Mammary epithelial cell (primary cell): Measurements from ENCODE around the gene GALNT18.

ENCODE experiments used
- EZH2 ChIP-seq: IDR thresholded peaks from 2 replicates; pipeline ENCODE4 v1.6.1; 2012; ENCODE audit warnings: low read length, inconsistent platforms, borderline replicate concordance
- TF ChIP-seq, protein P1 (sequence below), 2 donors: IDR thresholded peaks in 1 of 2; conservative IDR thresholded peaks in 1 of 2; 2 replicates each; pipeline ENCODE4 v1.5.1; 2011 to 2012; ENCODE audit warnings: inconsistent platforms in 2 of 2, low read length in 2 of 2, mild to moderate bottlenecking in 2 of 2, control low read depth in 1 of 2, low read depth in 1 of 2; ENCODE audit not compliant: insufficient read depth in 1 of 2; ENCODE audit errors: extremely low read depth in 1 of 2

DNA sequence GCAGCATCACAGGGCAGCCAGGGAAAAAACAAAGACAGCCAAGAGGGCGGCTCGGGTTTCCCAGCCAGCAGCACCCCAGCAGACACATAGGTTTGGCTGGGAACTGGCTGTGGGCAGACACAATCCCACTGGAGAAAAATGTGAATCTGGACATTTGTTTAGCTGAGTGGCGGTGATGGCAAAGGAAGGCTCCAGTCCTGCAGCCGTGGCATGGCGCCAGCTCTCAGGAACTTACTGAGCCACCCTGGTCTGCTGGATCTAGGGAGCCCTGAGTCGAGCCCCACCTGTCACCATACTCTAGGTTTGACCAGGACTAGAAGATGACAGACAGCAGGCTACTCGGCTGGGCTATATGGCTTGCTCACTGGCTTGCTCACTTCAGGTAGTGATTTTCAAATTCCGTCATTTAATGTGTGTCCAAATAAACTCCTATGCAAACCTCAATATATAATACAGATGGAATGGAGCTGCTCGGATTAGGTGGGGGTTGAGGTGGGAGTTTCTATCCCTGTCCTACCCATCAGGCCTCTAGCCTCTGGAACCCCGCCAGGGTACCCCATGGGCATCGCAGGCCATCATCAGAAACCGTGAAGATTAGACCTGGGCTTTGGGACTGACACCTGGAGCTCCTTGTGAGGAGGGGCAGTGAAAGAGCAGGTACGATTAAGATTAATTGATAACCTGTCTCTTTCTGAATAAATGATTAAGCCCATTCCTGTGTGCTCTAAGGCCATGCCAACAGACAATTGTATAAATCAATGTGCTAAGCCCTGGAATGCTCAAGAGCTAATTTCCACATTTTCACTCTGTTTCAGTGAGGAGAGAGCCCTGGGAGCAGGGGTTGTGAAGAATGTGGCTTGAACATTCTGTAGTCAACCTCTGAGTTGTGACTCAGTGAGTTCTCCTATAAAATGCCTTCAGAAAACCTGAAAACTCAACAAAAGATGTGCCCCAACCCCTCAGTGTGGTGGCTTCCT is 42.5 kb downstream of the GALNT18 start:
- no peak for TF ChIP-seq EZH2
- TF ChIP-seq, protein P1, sequence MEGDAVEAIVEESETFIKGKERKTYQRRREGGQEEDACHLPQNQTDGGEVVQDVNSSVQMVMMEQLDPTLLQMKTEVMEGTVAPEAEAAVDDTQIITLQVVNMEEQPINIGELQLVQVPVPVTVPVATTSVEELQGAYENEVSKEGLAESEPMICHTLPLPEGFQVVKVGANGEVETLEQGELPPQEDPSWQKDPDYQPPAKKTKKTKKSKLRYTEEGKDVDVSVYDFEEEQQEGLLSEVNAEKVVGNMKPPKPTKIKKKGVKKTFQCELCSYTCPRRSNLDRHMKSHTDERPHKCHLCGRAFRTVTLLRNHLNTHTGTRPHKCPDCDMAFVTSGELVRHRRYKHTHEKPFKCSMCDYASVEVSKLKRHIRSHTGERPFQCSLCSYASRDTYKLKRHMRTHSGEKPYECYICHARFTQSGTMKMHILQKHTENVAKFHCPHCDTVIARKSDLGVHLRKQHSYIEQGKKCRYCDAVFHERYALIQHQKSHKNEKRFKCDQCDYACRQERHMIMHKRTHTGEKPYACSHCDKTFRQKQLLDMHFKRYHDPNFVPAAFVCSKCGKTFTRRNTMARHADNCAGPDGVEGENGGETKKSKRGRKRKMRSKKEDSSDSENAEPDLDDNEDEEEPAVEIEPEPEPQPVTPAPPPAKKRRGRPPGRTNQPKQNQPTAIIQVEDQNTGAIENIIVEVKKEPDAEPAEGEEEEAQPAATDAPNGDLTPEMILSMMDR (conservative IDR thresholded peaks at IDR 0.05 in 1 of 2, IDR thresholded peaks at IDR 0.05 in 1 of 2; ENCODE audit: extremely low read depth in 1 of 2, insufficient read depth in 1 of 2, low read depth in 1 of 2, low read length in 2 of 2), result no peak
